MM.1S (cell line): ENCODE data around the gene ZNF443.

Source experiments
- EZH2 ChIP-seq: fragments of 300-600 bp; sonication (generic); optimal IDR thresholded peaks from 2 replicates; pipeline ENCODE3; 2017; ENCODE audit warnings: low read depth, mild to moderate bottlenecking, antibody characterized with exemption, low read length, mixed read lengths
- EZH2phosphoT487 ChIP-seq: fragments of 300-600 bp; sonication (generic); IDR thresholded peaks from 2 replicates; pipeline ENCODE4 v1.6.1; 2018; ENCODE audit warnings: antibody characterized with exemption, low read length
- TF ChIP-seq, protein P1 (sequence below): fragments of 300-600 bp; sonication (generic); IDR thresholded peaks from 2 replicates; pipeline ENCODE4 v1.5.1; 2016; ENCODE audit warnings: antibody characterized with exemption, low read length, mixed read lengths

DNA sequence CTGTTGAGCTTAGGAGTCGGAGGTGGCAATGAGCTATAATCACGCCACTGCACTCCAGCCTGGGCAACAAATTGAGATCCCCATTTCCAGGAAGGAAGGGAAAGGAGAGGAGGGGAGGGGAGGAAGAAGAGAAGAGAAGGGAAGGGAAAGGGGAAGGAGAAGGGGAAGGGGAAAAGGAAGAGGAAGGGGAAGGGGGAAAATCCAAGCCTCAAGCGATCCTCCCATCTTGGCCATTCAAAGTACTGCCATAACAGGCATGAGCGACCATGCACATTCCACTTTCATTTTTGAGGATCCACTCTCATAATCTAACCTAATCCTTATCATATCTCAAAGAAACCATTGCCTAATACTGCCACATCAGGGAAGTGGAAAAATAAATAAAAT is 14.9 kb downstream of the ZNF443 start:
- TF ChIP-seq, protein P1, sequence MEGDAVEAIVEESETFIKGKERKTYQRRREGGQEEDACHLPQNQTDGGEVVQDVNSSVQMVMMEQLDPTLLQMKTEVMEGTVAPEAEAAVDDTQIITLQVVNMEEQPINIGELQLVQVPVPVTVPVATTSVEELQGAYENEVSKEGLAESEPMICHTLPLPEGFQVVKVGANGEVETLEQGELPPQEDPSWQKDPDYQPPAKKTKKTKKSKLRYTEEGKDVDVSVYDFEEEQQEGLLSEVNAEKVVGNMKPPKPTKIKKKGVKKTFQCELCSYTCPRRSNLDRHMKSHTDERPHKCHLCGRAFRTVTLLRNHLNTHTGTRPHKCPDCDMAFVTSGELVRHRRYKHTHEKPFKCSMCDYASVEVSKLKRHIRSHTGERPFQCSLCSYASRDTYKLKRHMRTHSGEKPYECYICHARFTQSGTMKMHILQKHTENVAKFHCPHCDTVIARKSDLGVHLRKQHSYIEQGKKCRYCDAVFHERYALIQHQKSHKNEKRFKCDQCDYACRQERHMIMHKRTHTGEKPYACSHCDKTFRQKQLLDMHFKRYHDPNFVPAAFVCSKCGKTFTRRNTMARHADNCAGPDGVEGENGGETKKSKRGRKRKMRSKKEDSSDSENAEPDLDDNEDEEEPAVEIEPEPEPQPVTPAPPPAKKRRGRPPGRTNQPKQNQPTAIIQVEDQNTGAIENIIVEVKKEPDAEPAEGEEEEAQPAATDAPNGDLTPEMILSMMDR, result no peak
- no peak for TF ChIP-seq EZH2
- no peak for TF ChIP-seq EZH2phosphoT487
